Activated T-cell treated with anti-CD3 and anti-CD28 coated beads, Interleukin-2, amount 50 U/mL, for 4 hours (primary cell): ENCODE measurements around the gene MZT2B. TPM values are rescaled to one million over a fixed set of nuclear protein-coding genes. Genes with fewer than 3 reads are reported as not detected.
"Not testable (repeated sequence)": the region's sequence is repeated elsewhere in the genome, so short reads cannot be mapped to it uniquely, and the experiment has no call there.

Experiments used
- ATAC-seq, 2 donors: fragments of 200-7000 bp; cut with Tn5 transposase; one replicate each; pipeline ENCODE4 v1.10.0; 2021
- DNase-seq: peaks from one replicate; pipeline ENCODE4 v3.0.0-alpha.2; 2020
- H3K27me3 Mint-ChIP-seq: one replicate; pipeline ENCODE4 v1.8.0; 2021; ENCODE audit warnings: low read depth, mixed read lengths
- H3K36me3 Mint-ChIP-seq: one replicate; pipeline ENCODE4 v1.8.0; 2022; ENCODE audit warnings: mixed read lengths; ENCODE audit not compliant: insufficient read depth
- H3K4me1 Mint-ChIP-seq: one replicate; pipeline ENCODE4 v1.8.0; 2021; ENCODE audit warnings: low read depth, mixed read lengths
- H3K4me3 Mint-ChIP-seq: one replicate; pipeline ENCODE4 v1.8.0; 2021; ENCODE audit warnings: mild to moderate bottlenecking, moderate library complexity, mixed read lengths
- H3K9me3 Mint-ChIP-seq: one replicate; pipeline ENCODE4 v1.8.0; 2021; ENCODE audit warnings: mixed read lengths
- total RNA-seq, 3 donors: library from RNA; stranded (reverse); gene quantifications; one replicate each; pipeline ENCODE4 v1.2.1, GENCODE V29; 2021

MZT2B gene
- total RNA-seq, 3 donors from 2014 or later, result 263 to 292 (median 276) TPM

DNA sequence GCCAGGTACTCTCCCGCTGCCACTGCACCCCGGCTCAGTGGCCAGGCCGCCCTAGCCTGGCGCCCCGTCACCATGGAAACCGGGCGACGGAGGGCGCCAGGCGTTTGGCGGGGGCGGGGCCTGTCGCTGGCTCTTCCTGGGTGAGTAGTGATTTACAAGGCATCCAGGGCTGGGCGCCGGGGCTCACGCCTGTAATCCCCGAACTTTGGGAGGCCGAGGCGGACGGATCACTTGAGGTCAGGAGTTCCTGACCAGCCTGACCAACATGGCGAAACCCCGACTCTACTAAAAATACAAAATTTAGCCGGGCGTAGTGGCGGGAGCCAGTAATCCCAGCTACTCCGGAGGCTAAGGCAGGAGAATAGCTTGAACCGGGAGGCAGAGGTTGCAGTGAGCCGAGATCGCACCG is 37.1 kb upstream of the MZT2B start, which contains the start of gene CCDC74B:
Gene CCDC74B, minus strand, starts transcription at position 107 of the 409 bp plus-strand sequence. CDS start 116 bp downstream, outside the sequence.
- DNase-seq (peak; percentile 44), ATAC-seq (peak; percentile 83 to 86)
- not testable (repeated sequence) for H3K36me3 Mint-ChIP-seq, H3K4me1 Mint-ChIP-seq, H3K9me3 Mint-ChIP-seq
- peak within 1 kb of the TSS; percentile 79 for H3K4me3 Mint-ChIP-seq
- peaks cover 10% of the 10 kb centered on the region for H3K27me3 Mint-ChIP-seq

DNA sequence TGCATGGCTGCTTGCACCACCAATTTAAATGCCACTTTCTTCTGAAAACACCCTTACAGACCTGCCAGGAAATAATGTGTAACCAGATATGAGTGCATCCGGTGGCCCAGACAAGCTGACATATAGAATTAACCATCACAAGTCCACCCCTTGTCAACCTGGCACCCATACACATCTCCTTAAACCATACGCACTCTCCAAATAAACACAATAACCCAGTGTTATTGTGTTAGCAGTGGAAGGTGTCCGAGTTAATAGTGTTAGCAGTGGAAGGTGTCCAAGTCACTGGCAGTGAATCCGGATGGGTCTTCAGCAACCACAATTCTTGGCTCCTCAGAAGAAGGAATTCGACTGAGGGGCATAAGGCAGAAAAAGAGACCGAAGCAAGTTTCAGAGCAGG is 33.5 kb upstream of the MZT2B start:
- H3K4me3 Mint-ChIP-seq, H3K4me1 Mint-ChIP-seq, H3K27me3 Mint-ChIP-seq, H3K9me3 Mint-ChIP-seq, ATAC-seq, H3K36me3 Mint-ChIP-seq, DNase-seq: not testable (repeated sequence)

GRCh38 chr2:130150181-130151144 is 31.6 kb upstream of the MZT2B start:
- Mint-ChIP-seq H3K27me3 (no peaks in the 10 kb centered on the region), H3K4me3 (no peak overlapping the region), H3K9me3 (no peaks in the 10 kb centered on the region), H3K4me1 (no peaks in the 10 kb centered on the region), H3K36me3 (peaks cover 6% of the 10 kb centered on the region)
- ATAC-seq, result no peak
- no peak for DNase-seq

DNA sequence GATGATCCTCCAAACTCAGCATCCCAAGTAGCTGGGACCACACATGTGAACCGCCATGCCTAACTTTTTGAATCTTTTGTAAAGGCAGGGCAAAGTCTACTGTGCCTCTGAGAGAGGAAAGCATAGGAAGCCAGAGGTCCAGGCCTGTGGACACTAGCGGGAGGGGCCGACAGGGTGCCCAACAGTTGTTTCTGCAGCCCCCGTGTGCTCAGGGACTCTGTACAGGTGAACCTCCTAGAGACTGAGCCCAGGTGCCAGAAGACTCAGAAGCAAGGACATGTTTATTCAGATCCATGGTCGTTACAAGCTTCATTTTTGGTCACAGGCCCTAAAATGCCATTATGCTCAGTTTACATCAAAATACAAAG is 30.9 kb upstream of the MZT2B start:
- not testable (repeated sequence) for DNase-seq, H3K4me3 Mint-ChIP-seq, H3K4me1 Mint-ChIP-seq, ATAC-seq, H3K27me3 Mint-ChIP-seq, H3K36me3 Mint-ChIP-seq, H3K9me3 Mint-ChIP-seq

GRCh38 chr2:130152136-130152815 is 29.8 kb upstream of the MZT2B start:
- not testable (repeated sequence) for H3K4me1 Mint-ChIP-seq, DNase-seq, ATAC-seq, H3K27me3 Mint-ChIP-seq, H3K9me3 Mint-ChIP-seq, H3K4me3 Mint-ChIP-seq, H3K36me3 Mint-ChIP-seq

DNA sequence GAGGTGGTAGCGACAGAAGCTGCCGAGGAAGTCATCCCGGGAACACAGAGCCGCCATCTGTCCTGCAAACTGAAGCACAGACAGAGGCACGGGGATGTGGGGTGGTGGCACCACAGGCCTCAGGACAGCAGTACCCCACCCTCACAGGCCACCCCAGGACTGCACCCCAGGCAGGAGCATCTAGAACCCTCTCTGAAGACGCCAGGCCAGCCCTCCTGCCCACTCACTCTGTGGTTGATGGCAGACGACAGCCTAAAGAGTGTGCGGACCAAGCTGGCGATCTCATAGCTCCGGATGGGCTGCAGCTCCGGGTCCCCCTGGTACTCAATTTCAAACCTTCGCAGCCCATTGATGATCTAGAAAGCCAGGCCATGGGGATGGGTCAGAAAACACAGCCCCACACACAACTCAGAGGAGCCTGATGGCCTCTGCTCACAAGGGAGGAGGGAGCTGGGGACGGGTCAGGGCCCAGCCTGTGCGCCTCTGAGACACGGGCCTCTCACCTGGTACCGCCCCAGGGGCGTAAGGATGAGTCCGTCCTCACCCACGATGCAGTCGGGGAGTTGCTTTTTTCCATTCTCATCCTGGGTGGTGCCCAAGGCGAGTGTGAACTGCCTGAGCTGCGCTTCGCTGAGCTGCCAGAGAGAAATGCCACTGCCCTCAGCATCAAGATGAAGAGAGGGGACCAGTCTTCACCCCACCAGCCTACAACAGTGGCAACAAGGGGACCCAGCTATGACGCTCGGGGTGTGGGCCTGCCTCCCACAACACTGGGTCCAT is 29.1 kb upstream of the MZT2B start:
- H3K36me3 Mint-ChIP-seq, result peaks cover 6% of the 10 kb centered on the region
- no peaks in the 10 kb centered on the region for H3K4me1 Mint-ChIP-seq
- no peaks in the 10 kb centered on the region for H3K9me3 Mint-ChIP-seq
- H3K4me3 Mint-ChIP-seq, result no peak overlapping the region
- no peak for ATAC-seq
- DNase-seq, result no peak
- no peaks in the 10 kb centered on the region for H3K27me3 Mint-ChIP-seq

- not testable (repeated sequence) for DNase-seq, H3K9me3 Mint-ChIP-seq, H3K27me3 Mint-ChIP-seq, H3K4me1 Mint-ChIP-seq, ATAC-seq, H3K36me3 Mint-ChIP-seq, H3K4me3 Mint-ChIP-seq
These were observed 28.2 kb upstream of the MZT2B start for GRCh38 chr2:130153721-130154422.

DNA sequence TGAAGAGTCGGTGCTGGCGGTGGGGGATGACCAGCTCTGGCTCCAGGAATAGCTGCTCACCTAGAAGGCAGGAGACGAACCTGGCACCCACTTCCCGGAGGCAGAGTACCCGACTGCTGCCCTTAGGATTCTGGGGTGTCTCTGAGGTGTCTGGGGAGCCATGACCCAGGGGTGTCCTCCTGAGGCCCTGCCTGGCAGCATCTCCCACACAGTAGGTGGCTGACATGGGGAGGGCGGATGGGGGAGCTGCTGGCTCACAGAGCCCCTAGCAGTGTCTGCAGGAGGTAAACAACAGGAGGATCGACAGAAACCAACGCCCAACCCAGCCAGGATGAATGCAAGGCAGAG is 27.7 kb upstream of the MZT2B start:
- DNase-seq, H3K36me3 Mint-ChIP-seq, H3K4me3 Mint-ChIP-seq, H3K27me3 Mint-ChIP-seq, H3K4me1 Mint-ChIP-seq, H3K9me3 Mint-ChIP-seq, ATAC-seq: not testable (repeated sequence)

GRCh38 chr2:130154773-130155765 is 27.0 kb upstream of the MZT2B start:
- no peaks in the 10 kb centered on the region for H3K9me3 Mint-ChIP-seq
- no peaks in the 10 kb centered on the region for H3K27me3 Mint-ChIP-seq
- peaks cover 4% of the 10 kb centered on the region for H3K4me1 Mint-ChIP-seq
- H3K36me3 Mint-ChIP-seq, result peaks cover 7% of the 10 kb centered on the region
- no peak overlapping the region for H3K4me3 Mint-ChIP-seq
- ATAC-seq (no peak), DNase-seq (no peak)

GRCh38 chr2:130155956-130156623 is 26.0 kb upstream of the MZT2B start:
- H3K27me3 Mint-ChIP-seq, H3K4me3 Mint-ChIP-seq, DNase-seq, H3K36me3 Mint-ChIP-seq, H3K9me3 Mint-ChIP-seq, H3K4me1 Mint-ChIP-seq: not testable (repeated sequence)
- peak; percentile 19 to 33 for ATAC-seq

- H3K9me3 Mint-ChIP-seq, result no peaks in the 10 kb centered on the region
- no peaks in the 10 kb centered on the region for H3K27me3 Mint-ChIP-seq
- no peak for ATAC-seq
- no peak for DNase-seq
- H3K36me3 Mint-ChIP-seq, result peaks cover 10% of the 10 kb centered on the region
- peaks cover 4% of the 10 kb centered on the region for H3K4me1 Mint-ChIP-seq
- no peak overlapping the region for H3K4me3 Mint-ChIP-seq
These were observed 25.4 kb upstream of the MZT2B start for GRCh38 chr2:130156624-130157004.

DNA sequence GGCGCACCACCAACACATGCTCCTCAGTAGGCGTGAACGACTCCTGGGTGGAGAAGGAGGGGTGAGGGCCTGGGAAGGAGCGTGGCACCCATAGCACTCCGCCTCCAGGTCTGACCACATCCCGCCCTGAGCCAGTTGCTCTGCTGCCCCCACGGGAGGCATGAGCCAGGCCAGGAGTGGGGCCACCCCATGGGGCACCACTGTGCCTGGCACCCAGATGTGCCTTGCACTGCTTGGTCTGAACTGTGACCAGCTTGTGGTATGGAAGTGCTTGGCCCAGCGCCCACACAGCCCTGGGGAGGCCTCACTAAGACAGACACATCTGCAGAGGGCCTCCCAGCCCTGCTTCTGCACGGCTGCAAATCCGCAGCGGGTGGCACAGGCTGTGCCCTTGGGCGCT is 24.7 kb upstream of the MZT2B start:
- H3K4me3 Mint-ChIP-seq, H3K4me1 Mint-ChIP-seq, DNase-seq, H3K27me3 Mint-ChIP-seq, H3K36me3 Mint-ChIP-seq, H3K9me3 Mint-ChIP-seq: not testable (repeated sequence)
- ATAC-seq, result peak; percentile 8 to 10
